AG04449 (cell line): ENCODE data around the gene HTR6.
"Not testable (repeated sequence)": the region's sequence is repeated elsewhere in the genome, so short reads cannot be mapped to it uniquely, and the experiment has no call there.

Experiments used
- CTCF ChIA-PET: fragments of 350-600 bp; formaldehyde crosslinking; extraction: SDS; loops from one replicate; lab custom pipeline; 2021; ENCODE audit warnings: antibody characterized with exemption; lab: Yijun Ruan, JAX
- POLR2A ChIA-PET: fragments of 400-600, 350-600 bp; formaldehyde crosslinking; extraction: SDS; loops from one replicate; lab custom pipeline; 2020; ENCODE audit warnings: antibody characterized with exemption, inconsistent platforms; lab: Yijun Ruan, JAX
- DNase-seq: peaks from one replicate; pipeline ENCODE4 v3.0.0-alpha.2; 2010; ENCODE audit warnings: low read depth, low spot score
- H3K4me3 ChIP-seq: 2 replicates; pipeline ENCODE4 v1.5.1; 2011; ENCODE audit warnings: low read depth, mild to moderate bottlenecking, control low read depth, low read length
- CTCF ChIP-seq: IDR thresholded peaks from one replicate; pipeline ENCODE4 v1.5.1; 2011; ENCODE audit warnings: mild to moderate bottlenecking, moderate library complexity, low read length, control low read depth, inconsistent platforms; ENCODE audit not compliant: insufficient read depth; ENCODE audit errors: missing control alignments

Gene HTR6

GRCh38 chr1:19636065-19636464, 28.6 kb upstream of the HTR6 start:
- no peak for DNase-seq
- no peak overlapping the region for H3K4me3 ChIP-seq
- no peak for TF ChIP-seq CTCF
- POLR2A ChIA-PET: no interaction called here
- CTCF ChIA-PET: no interaction called here

GRCh38 chr1:19636749-19637148, 27.9 kb upstream of the HTR6 start:
- H3K4me3 ChIP-seq, POLR2A ChIA-PET, DNase-seq: not testable (repeated sequence)
- CTCF ChIA-PET: interaction anchor here (1.1 kb wide), 1 partner anchor 149 kb away, joined by 3 read pairs; no protein-coding TSS in a partner anchor

- TF ChIP-seq CTCF: no peak
- no peak for DNase-seq
- H3K4me3 ChIP-seq: no peak overlapping the region
- ChIA-PET POLR2A (no interaction called here), CTCF (interaction anchor here (0.8 to 1.1 kb wide), 2 partner anchors 16 to 150 kb away, joined by 3 read pairs; no protein-coding TSS in a partner anchor)
Observed at GRCh38 chr1:19637606-19638005, 27.1 kb upstream of the HTR6 start.

DNA sequence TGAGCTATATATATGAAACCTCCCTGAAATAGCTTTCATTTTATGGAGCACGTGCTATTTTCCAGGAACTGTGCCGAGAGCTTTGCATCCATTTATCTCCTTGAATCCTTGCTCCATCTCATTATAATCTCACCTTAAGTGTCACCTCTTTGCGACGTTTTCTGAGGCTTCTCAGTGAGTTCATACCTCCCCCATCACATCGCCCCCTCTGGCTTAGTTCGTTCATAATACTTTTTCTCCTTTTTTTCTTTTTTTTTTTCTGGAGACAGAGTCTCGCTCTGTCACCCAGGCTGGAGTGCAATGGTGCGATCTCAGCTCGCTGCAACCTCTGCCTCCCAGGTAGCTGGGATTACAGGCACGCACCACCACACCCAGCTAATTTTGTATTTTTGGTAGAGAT, 25.4 kb upstream of the HTR6 start:
- not testable (repeated sequence) for DNase-seq, H3K4me3 ChIP-seq
- POLR2A ChIA-PET: interaction anchor here (0.7 kb wide), 1 partner anchor 19 kb away, joined by 4 read pairs; no protein-coding TSS in a partner anchor
- CTCF ChIA-PET: interaction anchor here (1.1 to 10.5 kb wide), 6 partner anchors 10 to 297 kb away, joined by 3 to 67 read pairs (median 11); no protein-coding TSS in a partner anchor

GRCh38 chr1:19639999-19640362, 24.7 kb upstream of the HTR6 start:
- no peak for TF ChIP-seq CTCF

GRCh38 chr1:19640363-19641316, 24.0 kb upstream of the HTR6 start:
- CTCF ChIA-PET: interaction anchor here (0.8 to 10.5 kb wide), 12 partner anchors 9 to 248 kb away, joined by 3 to 67 read pairs (median 4); no protein-coding TSS in a partner anchor
- no peak for TF ChIP-seq CTCF
- no peak for DNase-seq
- H3K4me3 ChIP-seq: no peak overlapping the region
- POLR2A ChIA-PET: no interaction called here

More at GRCh38 chr1:19639999-19640362, 24.7 kb upstream of the HTR6 start:
- ChIA-PET POLR2A (no interaction called here), CTCF (interaction anchor here (1.1 to 10.5 kb wide), 9 partner anchors 10 to 298 kb away, joined by 3 to 67 read pairs (median 4); no protein-coding TSS in a partner anchor)
- no peak for DNase-seq
- no peak overlapping the region for H3K4me3 ChIP-seq

GRCh38 chr1:19643121-19643520, 21.6 kb upstream of the HTR6 start:
- no peak for TF ChIP-seq CTCF
- peak overlapping the region; percentile 70 for H3K4me3 ChIP-seq
- DNase-seq: no peak
- POLR2A ChIA-PET: no interaction called here
- CTCF ChIA-PET: interaction anchor here (0.7 to 10.5 kb wide), 11 partner anchors 12 to 301 kb away, joined by 3 to 67 read pairs (median 4); no protein-coding TSS in a partner anchor
